Brain microvascular endothelial cell (primary cell): ENCODE results near the gene METTL22.

Source experiments
- DNase-seq: peaks from one replicate; pipeline ENCODE4 v3.0.0-alpha.2; 2020
- H3K27ac ChIP-seq: fragments of 250-450 bp; sonication (Bioruptor Pico); 2 replicates; pipeline ENCODE4 v1.5.1; 2020; ENCODE audit warnings: mild to moderate bottlenecking, moderate library complexity
- H3K27me3 ChIP-seq: fragments of 250-450 bp; sonication (Bioruptor Pico); replicated peaks from 2 replicates; pipeline ENCODE4 v1.5.1; 2020; ENCODE audit warnings: mild to moderate bottlenecking
- H3K36me3 ChIP-seq: fragments of 250-450 bp; sonication (Bioruptor Pico); replicated peaks from 2 replicates; pipeline ENCODE4 v1.5.1; 2020; ENCODE audit warnings: mild to moderate bottlenecking
- H3K4me3 ChIP-seq: 2 replicates; pipeline ENCODE4 v1.5.1; 2011; ENCODE audit warnings: low read depth, mild to moderate bottlenecking, control low read depth, low read length, moderate library complexity
- in situ Hi-C: cut with HindIII; loops from 2 replicates; pipeline ENCODE4 v1.10.0; 2017; ENCODE audit warnings: low sequenced_read_pairs, low pct_ligation_motif_present
- TF ChIP-seq, protein P1 (sequence below): IDR thresholded peaks from 2 replicates; pipeline ENCODE4 v1.5.1; 2011; ENCODE audit warnings: low read depth, mild to moderate bottlenecking, moderate library complexity, low read length, control low read depth, inconsistent platforms; ENCODE audit errors: missing control alignments

METTL22 gene, protein sequence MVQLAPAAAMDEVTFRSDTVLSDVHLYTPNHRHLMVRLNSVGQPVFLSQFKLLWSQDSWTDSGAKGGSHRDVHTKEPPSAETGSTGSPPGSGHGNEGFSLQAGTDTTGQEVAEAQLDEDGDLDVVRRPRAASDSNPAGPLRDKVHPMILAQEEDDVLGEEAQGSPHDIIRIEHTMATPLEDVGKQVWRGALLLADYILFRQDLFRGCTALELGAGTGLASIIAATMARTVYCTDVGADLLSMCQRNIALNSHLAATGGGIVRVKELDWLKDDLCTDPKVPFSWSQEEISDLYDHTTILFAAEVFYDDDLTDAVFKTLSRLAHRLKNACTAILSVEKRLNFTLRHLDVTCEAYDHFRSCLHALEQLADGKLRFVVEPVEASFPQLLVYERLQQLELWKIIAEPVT

DNA sequence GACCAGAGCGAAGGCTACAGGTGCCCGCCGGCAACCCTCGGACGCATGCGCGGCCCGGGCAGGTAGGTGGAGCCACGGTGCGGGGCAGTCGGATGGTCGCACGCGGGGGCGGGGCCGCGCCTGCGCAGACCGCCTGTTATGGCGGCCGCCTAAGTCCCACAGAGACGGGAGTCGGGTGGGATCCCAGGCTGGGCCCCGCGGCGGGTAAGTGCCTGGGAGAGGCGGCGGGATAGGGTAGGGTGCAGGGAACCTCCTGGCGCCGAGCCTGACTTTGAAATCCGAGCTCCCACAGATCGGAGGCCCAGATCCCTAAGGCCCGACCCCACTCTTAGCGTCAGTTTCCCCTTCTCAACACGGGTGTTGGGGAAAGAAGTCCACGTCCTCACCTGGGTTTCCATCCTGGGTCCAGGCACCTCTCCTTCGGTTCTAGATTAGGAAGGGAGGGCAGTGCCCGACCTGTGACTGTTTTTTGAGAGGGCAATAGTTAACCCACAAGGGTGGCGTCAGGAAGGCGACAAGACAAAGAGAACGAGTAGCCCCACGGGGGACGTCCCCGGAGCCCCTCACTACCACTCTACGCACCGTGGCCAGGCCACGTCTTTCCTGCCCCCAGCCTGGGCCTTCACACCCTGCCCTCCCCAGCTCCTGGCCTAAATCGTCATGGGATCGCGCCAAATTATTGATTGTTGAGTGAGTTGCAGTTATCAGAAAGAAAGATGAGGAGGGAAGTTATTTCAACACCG is at the start of gene METTL22:
Gene METTL22, plus strand, starts transcription at position 127 of the 743 bp plus-strand sequence. CDS start 3,968 bp downstream, outside the sequence.
- in situ Hi-C loops: no loop called here
- DNase-seq: peak; percentile 71
- Histone ChIP-seq H3K27me3 (no peaks in the 10 kb centered on the region), H3K36me3 (peaks cover 3% of the 10 kb centered on the region), H3K4me3 (peak within 1 kb of the TSS; percentile 100), H3K27ac (peak within 1 kb of the TSS; percentile 90)
- TF ChIP-seq, protein P1, sequence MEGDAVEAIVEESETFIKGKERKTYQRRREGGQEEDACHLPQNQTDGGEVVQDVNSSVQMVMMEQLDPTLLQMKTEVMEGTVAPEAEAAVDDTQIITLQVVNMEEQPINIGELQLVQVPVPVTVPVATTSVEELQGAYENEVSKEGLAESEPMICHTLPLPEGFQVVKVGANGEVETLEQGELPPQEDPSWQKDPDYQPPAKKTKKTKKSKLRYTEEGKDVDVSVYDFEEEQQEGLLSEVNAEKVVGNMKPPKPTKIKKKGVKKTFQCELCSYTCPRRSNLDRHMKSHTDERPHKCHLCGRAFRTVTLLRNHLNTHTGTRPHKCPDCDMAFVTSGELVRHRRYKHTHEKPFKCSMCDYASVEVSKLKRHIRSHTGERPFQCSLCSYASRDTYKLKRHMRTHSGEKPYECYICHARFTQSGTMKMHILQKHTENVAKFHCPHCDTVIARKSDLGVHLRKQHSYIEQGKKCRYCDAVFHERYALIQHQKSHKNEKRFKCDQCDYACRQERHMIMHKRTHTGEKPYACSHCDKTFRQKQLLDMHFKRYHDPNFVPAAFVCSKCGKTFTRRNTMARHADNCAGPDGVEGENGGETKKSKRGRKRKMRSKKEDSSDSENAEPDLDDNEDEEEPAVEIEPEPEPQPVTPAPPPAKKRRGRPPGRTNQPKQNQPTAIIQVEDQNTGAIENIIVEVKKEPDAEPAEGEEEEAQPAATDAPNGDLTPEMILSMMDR: no peak

DNA sequence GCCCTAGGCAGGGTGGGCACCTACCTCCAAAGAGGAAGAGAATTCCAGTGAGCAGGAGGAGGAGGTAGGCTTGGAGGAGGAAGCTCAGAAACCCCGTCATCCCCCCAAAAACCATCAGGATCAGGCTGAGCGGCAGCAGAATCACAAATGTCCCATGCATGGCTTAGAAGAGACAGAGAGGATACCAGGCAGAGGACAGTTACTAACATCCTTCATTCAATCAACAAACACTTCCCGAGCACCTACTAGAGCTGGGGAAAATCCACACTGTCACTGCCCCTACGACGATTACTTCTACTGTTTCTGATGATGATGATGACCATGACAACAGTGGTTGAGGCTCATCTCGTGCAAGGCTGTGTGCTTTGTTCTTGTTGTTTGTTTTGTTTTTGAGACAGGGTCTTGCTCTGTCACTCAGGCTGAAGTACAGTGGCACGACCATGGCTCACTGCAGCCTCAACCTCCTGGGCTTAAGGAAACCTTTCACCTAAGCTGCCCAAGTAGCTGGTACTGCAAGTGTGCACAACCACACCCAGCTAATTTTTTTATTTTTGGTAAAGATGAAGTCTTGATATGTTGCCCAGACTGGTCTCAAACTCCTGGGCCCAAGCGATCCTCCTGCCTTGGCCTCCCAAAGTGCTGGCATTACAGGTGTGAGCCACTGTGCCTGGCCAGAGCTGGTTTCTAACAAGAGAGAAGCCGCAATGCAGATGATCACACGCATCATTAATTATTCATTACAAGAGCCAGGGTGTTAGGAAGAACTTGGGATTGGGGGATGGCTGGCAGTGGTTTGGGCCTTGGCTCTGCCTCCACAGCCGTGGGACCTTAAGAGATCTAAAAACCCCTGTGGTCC is 49.2 kb upstream of the METTL22 start:
- TF ChIP-seq, protein P1: no peak
- no peak overlapping the region for H3K27ac ChIP-seq
- in situ Hi-C loops: no loop called here

DNA sequence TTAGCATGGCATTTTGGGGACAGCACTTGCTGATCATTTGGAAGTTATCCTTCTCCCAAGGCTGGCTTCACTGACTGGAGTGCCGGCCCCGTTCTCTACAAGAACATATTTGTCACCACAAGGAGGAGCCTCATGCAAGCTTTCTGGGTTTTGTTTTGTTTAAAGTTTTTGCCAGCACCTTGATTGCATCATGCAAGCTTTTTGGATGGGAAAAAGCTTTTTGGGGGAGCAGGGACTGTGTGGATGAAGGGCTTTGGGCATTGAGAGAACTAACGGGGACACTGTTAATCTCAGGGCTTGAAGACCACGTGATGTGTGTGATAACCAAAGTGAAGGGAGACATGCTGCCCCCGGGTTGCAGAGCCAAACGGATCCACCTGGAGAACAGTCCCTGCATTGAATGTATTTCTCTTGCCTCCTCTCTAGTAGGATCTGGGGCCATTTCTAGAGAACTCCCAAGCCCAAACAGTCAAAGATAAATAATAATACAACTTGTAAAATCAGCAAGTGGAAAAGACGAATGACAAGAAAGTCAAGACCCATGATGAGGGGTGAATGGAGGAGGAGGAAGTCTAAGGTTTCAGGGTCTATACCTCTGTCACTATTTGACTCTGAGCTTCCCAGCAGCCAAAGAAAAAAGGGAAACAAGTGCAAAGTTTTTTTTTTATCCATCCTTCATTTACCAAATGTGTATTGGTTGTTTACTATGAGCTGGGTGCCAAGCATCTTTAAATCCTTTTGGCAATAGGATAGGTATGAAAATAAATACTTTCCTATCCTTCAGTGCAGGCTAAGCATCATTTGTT is 48.4 kb upstream of the METTL22 start:
- TF ChIP-seq, protein P1: peak; percentile 73
- in situ Hi-C loops: no loop called here
- H3K27me3 ChIP-seq: no peaks in the 10 kb centered on the region
- peak; percentile 22 for DNase-seq
- no peak overlapping the region for H3K4me3 ChIP-seq
- H3K36me3 ChIP-seq: no peaks in the 10 kb centered on the region
- H3K27ac ChIP-seq: no peak overlapping the region

More for the DNA sequence above, 49.2 kb upstream of the METTL22 start:
- Histone ChIP-seq H3K36me3 (no peaks in the 10 kb centered on the region), H3K4me3 (no peak overlapping the region), H3K27me3 (no peaks in the 10 kb centered on the region)
- DNase-seq: no peak

DNA sequence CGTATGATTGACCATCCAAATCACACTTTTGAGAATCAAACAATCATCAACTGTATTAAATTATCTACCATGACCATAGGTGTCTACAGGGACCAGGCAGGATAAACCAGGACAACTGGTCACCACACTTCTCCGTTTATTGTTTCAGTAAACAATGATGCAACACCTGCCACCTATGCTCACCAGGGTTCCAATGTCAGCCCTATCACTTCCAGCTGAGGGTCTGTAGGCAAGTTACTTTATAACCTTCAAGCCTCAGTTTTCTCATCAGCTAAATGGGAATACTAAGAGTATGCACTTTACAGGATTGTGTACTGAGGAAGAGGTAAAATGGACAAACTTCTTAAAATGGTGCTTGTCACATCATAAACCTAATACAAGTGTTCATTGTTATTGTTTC is 46.1 kb upstream of the METTL22 start:
- H3K27ac ChIP-seq: no peak overlapping the region
- H3K27me3 ChIP-seq: no peaks in the 10 kb centered on the region
- H3K4me3 ChIP-seq: no peak overlapping the region
- no peak for DNase-seq
- TF ChIP-seq, protein P1: no peak
- in situ Hi-C loops: no loop called here
- H3K36me3 ChIP-seq: no peaks in the 10 kb centered on the region
